Stomach (tissue), 4 donors: ENCODE results near the gene SDK2.

Experiments
- CTCF ChIP-seq, 7 experiments: fragments of 450-650 bp in 4 of 7; fragments of 200-600 bp in 3 of 7; sonication (generic) in 3 of 7; IDR thresholded peaks; one replicate each; pipeline ENCODE4 v1.5.1; 2016 to 2019; ENCODE audit warnings: antibody characterized with exemption in 7 of 7, control low read depth in 2 of 7, mild to moderate bottlenecking in 1 of 7
- EP300 ChIP-seq: sonication (generic); formaldehyde crosslinking; IDR thresholded peaks from one replicate; pipeline ENCODE4 v1.6.1; 2017; ENCODE audit warnings: antibody characterized with exemption

- TF ChIP-seq CTCF (IDR thresholded peaks at IDR 0.05) (no peak), EP300 (no peak)
Observed at GRCh38 chr17:73508057-73508930, 136.0 kb downstream of the SDK2 start.
